HG03354 (cell line): ENCODE measurements around the gene CACNA1G.

Experiments used
- ATAC-seq: cut with Tn5 transposase; IDR thresholded peaks from one replicate; pipeline ENCODE4 v1.9.1; 2021; ENCODE audit warnings: mild to moderate bottlenecking; ENCODE audit not compliant: unreplicated experiment, poor library complexity, severe bottlenecking

CACNA1G gene

GRCh38 chr17:50562242-50563091 is 2.0 kb downstream of the CACNA1G start:
- ATAC-seq, result no peak

- ATAC-seq, result no peak
Measured at GRCh38 chr17:50563092-50563511, 2.6 kb downstream of the CACNA1G start.

GRCh38 chr17:50564916-50565315 is 4.4 kb downstream of the CACNA1G start:
- ATAC-seq, result no peak

GRCh38 chr17:50565402-50566350 is 5.2 kb downstream of the CACNA1G start:
- ATAC-seq, result no peak

GRCh38 chr17:50566886-50567285 is 6.4 kb downstream of the CACNA1G start:
- no peak for ATAC-seq

GRCh38 chr17:50568659-50569058 is 8.1 kb downstream of the CACNA1G start:
- ATAC-seq, result no peak

GRCh38 chr17:50569592-50569991 is 9.1 kb downstream of the CACNA1G start:
- no peak for ATAC-seq

- no peak for ATAC-seq
Measured at GRCh38 chr17:50570032-50570431, 9.5 kb downstream of the CACNA1G start.

GRCh38 chr17:50570528-50570927 is 10.0 kb downstream of the CACNA1G start:
- no peak for ATAC-seq

- ATAC-seq, result no peak
Measured at GRCh38 chr17:50571681-50572080, 11.2 kb downstream of the CACNA1G start.

- no peak for ATAC-seq
Measured at GRCh38 chr17:50572541-50572940, 12.0 kb downstream of the CACNA1G start.

- ATAC-seq, result no peak
Measured at GRCh38 chr17:50573866-50574611, 13.5 kb downstream of the CACNA1G start.

GRCh38 chr17:50575581-50576210 is 15.2 kb downstream of the CACNA1G start:
- ATAC-seq, result no peak

GRCh38 chr17:50576864-50577263 is 16.3 kb downstream of the CACNA1G start:
- no peak for ATAC-seq

- no peak for ATAC-seq
Measured at GRCh38 chr17:50577451-50577954, 17.0 kb downstream of the CACNA1G start.

- ATAC-seq, result no peak
Measured at GRCh38 chr17:50578173-50578572, 17.7 kb downstream of the CACNA1G start.

- no peak for ATAC-seq
Measured at GRCh38 chr17:50579399-50579798, 18.9 kb downstream of the CACNA1G start.

- ATAC-seq, result no peak
Measured at GRCh38 chr17:50580646-50581045, 20.1 kb downstream of the CACNA1G start.

- ATAC-seq, result no peak
Measured at GRCh38 chr17:50581316-50581715, 20.8 kb downstream of the CACNA1G start.
